HG02678 (cell line): ENCODE measurements around the gene MAD1L1.

Experiments used
- ATAC-seq: cut with Tn5 transposase; IDR thresholded peaks from one replicate; pipeline ENCODE4 v1.9.1; 2021; ENCODE audit warnings: mild to moderate bottlenecking, moderate library complexity; ENCODE audit not compliant: unreplicated experiment

MAD1L1 gene

GRCh38 chr7:2201686-2202360, 30.9 kb downstream of the MAD1L1 start:
- no peak for ATAC-seq

GRCh38 chr7:2201128-2201527, 31.6 kb downstream of the MAD1L1 start:
- no peak for ATAC-seq

GRCh38 chr7:2200584-2200980, 32.2 kb downstream of the MAD1L1 start:
- ATAC-seq: no peak

GRCh38 chr7:2199956-2200583, 32.7 kb downstream of the MAD1L1 start:
- no peak for ATAC-seq

- ATAC-seq: no peak
Measured at GRCh38 chr7:2199528-2199927, 33.2 kb downstream of the MAD1L1 start.

- no peak for ATAC-seq
Measured at GRCh38 chr7:2198760-2199159, 34.0 kb downstream of the MAD1L1 start.

- ATAC-seq: no peak
Measured at GRCh38 chr7:2198206-2198605, 34.5 kb downstream of the MAD1L1 start.

GRCh38 chr7:2197436-2198155, 35.1 kb downstream of the MAD1L1 start:
- no peak for ATAC-seq

- no peak for ATAC-seq
Measured at GRCh38 chr7:2196381-2197378, 36.1 kb downstream of the MAD1L1 start.

- ATAC-seq: no peak
Measured at GRCh38 chr7:2195400-2196246, 37.1 kb downstream of the MAD1L1 start.

GRCh38 chr7:2193575-2194305, 39.0 kb downstream of the MAD1L1 start:
- ATAC-seq: no peak

- no peak for ATAC-seq
Measured at GRCh38 chr7:2192831-2193534, 39.8 kb downstream of the MAD1L1 start.

GRCh38 chr7:2191016-2191415, 41.7 kb downstream of the MAD1L1 start:
- no peak for ATAC-seq

GRCh38 chr7:2190531-2190930, 42.2 kb downstream of the MAD1L1 start:
- no peak for ATAC-seq

GRCh38 chr7:2186166-2186565, 46.6 kb downstream of the MAD1L1 start:
- ATAC-seq: no peak

GRCh38 chr7:2185715-2186114, 47.0 kb downstream of the MAD1L1 start:
- ATAC-seq: no peak

GRCh38 chr7:2182461-2182860, 50.3 kb downstream of the MAD1L1 start:
- peak; percentile 59 for ATAC-seq

- ATAC-seq: no peak
Measured at GRCh38 chr7:2181077-2181854, 51.5 kb downstream of the MAD1L1 start.
